PFSK-1 (cell line): ENCODE data around the gene MMP11.

Experiments used
- POLR2AphosphoS5 ChIP-seq: IDR thresholded peaks from 2 replicates; pipeline ENCODE4 v1.6.1; 2012; ENCODE audit warnings: low read depth, mild to moderate bottlenecking, control low read depth, low read length, moderate library complexity
- TF ChIP-seq, protein P1 (sequence below), 2 experiments: IDR thresholded peaks; 2 replicates each; pipeline versions ENCODE4 v1.6.1 to v1.8.0; 2011 to 2012; ENCODE audit warnings: low read depth in 2 of 2, low read length in 2 of 2, control low read depth in 1 of 2, inconsistent platforms in 1 of 2, mild to moderate bottlenecking in 1 of 2, moderate library complexity in 1 of 2; ENCODE audit not compliant: insufficient read depth in 1 of 2

GRCh38 chr22:23754980-23755636, 17.5 kb upstream of the MMP11 start:
- TF ChIP-seq, protein P1, sequence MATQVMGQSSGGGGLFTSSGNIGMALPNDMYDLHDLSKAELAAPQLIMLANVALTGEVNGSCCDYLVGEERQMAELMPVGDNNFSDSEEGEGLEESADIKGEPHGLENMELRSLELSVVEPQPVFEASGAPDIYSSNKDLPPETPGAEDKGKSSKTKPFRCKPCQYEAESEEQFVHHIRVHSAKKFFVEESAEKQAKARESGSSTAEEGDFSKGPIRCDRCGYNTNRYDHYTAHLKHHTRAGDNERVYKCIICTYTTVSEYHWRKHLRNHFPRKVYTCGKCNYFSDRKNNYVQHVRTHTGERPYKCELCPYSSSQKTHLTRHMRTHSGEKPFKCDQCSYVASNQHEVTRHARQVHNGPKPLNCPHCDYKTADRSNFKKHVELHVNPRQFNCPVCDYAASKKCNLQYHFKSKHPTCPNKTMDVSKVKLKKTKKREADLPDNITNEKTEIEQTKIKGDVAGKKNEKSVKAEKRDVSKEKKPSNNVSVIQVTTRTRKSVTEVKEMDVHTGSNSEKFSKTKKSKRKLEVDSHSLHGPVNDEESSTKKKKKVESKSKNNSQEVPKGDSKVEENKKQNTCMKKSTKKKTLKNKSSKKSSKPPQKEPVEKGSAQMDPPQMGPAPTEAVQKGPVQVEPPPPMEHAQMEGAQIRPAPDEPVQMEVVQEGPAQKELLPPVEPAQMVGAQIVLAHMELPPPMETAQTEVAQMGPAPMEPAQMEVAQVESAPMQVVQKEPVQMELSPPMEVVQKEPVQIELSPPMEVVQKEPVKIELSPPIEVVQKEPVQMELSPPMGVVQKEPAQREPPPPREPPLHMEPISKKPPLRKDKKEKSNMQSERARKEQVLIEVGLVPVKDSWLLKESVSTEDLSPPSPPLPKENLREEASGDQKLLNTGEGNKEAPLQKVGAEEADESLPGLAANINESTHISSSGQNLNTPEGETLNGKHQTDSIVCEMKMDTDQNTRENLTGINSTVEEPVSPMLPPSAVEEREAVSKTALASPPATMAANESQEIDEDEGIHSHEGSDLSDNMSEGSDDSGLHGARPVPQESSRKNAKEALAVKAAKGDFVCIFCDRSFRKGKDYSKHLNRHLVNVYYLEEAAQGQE (IDR thresholded peaks at IDR 0.05; ENCODE audit: insufficient read depth in 1 of 2, low read depth in 2 of 2, low read length in 2 of 2), result no peak
- no peak for TF ChIP-seq POLR2AphosphoS5
